NCI-H2081 treated with DMSO at 0.1 percent for 48 hours (cell line): Measurements from ENCODE around the gene RBBP6.

ENCODE experiments used
- DNase-seq: peaks from one replicate; lab custom pipeline; 2025; lab: John Stamatoyannopoulos, UW

RBBP6 gene

DNA sequence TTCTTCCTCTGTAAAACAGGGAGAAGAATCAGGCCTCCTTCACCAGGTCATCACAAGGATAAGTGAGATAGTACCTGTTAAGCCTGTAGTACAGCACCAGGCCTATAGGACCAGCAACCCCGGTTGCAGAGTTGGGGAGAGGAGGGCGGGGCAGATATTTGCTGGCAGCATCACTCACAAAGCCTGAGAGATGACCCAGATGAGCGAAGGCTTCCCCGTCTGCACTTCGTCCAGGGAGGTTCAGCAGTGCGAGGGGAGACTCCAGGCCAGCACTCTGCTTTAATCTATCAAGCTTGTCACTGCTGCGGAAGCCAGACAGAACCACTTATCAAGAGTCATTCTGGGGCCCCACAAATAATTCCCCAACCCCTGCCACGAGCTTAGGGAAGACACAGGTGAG lies 15.8 kb upstream of the RBBP6 start:
- DNase-seq: no peak

- DNase-seq: no peak
Measured at GRCh38 chr16:24524855-24525677, 14.3 kb upstream of the RBBP6 start.

DNA sequence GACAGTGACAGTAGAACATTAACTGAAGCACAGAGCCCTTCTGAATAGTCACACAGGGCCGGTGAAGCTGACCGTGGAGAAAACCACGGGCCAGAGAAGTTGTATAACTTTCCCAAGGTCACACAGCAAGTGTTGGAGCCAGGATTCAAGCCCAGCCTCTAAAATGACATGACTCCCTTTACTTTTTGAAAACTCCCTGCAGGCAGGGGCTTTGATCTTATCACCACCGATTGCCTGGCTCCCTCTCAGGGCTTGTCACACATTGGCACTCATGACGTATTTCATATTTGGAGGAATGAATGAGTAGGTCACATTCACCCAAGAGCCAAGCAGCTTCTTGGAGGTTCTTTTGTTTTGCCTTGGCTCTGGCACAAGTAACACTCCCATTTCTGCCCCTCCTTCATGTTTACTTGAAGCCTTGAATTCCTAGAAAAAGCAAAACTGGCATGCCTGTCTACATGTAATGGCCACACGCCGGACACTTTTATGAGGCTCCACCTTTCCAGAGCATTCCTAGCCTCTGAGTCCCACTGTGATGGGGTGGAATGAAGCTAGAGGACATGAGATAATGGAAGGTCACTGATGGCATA lies 13.3 kb upstream of the RBBP6 start:
- no peak for DNase-seq

- no peak for DNase-seq
Measured at GRCh38 chr16:24526701-24527495, 12.5 kb upstream of the RBBP6 start.

DNA sequence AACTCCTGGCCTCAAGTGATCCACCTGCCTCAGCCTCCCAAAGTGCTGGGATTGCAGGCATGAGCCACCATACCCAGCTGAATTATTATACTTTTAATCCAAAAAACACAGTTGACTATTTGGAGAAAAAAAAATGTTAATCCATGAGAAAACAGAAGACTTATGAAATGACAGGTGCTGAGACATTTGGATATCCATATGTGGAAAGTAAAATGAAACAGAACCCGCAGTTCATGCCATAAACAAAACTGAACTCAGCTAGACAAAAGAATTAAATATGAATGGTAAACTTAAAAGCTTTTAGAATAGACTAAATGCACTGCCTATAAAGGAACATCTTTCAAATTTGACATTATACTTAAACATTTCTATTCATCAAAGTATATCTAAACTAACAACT lies 8.2 kb upstream of the RBBP6 start:
- DNase-seq: no peak

DNA sequence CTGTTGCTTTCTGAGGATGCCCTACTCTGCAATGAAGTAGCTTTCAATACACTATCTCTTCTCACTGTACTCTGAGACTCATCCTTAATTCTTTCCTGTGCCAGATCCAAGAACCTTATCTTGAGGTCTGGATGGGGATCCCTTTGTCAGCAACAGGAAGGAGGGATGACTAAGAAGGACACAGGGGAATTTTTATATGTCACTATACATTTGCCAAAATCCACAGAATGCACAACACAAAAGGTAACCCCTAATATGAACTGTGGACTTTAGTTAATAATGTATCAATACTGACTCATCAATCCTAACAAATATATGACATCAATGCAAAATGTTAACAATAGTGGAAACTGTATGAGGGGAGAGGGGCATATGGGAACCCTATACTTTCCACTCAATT lies 4.7 kb upstream of the RBBP6 start:
- no peak for DNase-seq

GRCh38 chr16:24535827-24536226 lies 3.5 kb upstream of the RBBP6 start:
- DNase-seq: no peak

DNA sequence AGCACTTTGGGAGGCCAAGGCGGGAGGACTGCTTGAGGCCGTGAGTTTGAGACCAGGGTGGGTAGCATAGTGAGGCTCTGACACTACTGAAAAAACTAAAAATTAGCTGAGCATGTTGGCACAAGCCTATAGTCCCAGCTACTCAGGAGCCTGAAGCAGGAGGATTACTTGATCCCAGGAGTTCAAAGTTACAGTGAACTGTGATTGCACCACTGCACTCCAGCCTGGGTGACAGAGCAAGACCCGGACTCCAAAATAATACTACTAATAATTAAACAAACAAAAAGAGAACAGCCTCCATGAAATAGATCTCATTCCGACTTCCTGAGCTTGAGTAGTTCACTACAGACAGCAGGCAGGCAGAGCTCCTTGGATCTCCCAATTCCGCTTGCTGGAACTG lies 2.7 kb upstream of the RBBP6 start:
- no peak for DNase-seq

GRCh38 chr16:24537474-24538337 lies 1.7 kb upstream of the RBBP6 start:
- no peak for DNase-seq

GRCh38 chr16:24538756-24539294 lies 541 bp upstream of the RBBP6 start:
- DNase-seq: no peak

DNA sequence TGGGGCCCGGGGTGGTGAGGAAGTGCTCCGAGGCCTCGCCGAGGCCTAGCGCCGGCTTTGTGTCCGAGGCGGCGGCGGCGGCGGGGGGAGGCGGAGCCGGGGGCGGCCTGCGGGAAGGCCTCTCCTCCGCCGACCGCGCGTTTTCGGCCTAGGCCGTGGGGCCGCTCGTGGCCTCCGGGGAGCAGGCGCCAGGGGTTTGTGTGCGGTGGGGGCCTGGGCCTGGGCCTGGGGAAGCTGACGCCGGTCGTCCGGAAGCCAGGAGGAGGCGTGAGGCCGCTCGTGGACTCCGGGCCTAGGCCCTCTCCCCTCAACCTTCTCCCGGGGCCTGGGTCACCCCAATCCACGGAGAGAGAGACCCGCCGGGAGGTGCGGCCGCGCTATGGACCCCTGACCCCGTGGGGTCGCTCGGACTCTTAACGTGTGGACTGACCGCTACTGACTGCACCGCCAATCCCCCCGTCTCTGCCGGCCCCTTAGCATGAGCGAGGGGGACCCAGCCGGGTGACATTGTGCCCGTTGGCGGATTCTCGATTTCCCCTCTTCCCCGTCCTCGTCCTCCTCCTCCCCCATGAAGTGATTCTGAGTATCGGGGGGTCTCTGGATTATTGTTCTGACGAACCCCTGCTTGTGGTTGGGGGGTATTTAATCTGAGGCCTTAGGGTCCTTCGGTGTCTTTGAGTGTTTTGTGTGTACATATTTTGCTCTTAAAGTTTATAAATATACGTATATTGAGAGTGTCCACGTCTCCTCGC lies 660 bp downstream of the RBBP6 start:
- DNase-seq: no peak

GRCh38 chr16:24540602-24541210 lies 1.3 kb downstream of the RBBP6 start:
- DNase-seq: no peak

GRCh38 chr16:24541233-24541933 lies 2.0 kb downstream of the RBBP6 start:
- DNase-seq: no peak

DNA sequence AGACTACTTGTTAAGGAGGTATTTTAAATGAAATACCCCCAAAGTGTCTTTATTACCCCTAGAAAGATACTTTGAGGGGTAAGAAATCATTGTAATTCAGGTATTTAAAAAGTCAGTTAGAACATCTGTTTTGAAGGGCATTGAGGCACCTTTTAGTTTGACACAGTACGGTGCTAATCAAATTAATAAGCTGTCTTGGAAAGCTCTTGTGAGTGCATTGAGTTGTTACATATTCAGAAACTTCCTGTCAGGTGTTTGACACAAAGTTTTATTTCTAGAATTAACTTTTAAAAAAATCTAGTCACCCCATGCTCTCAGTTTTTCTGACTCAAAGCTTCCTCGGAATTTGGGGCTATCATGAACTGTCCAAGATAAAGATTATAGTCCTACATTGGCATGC lies 4.6 kb downstream of the RBBP6 start:
- DNase-seq: no peak

DNA sequence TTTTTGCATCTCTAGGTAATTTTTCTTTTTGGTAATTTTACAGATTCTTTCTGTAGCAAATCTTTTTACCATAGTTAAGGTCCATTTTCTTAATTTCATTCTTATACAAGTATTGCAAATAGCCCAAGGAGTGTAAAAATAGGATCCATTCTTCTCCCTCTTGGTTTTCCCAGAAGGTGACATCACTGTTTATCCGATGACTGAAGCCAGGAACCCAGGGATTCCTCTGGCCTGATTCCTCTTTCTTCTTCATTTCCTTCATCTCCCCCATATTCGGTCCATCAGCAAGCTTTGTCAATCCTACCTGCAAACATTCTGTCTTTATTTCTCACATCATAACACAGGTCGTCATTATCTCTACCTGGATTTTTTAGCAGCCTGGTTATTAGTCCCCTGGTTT lies 5.3 kb downstream of the RBBP6 start:
- no peak for DNase-seq

DNA sequence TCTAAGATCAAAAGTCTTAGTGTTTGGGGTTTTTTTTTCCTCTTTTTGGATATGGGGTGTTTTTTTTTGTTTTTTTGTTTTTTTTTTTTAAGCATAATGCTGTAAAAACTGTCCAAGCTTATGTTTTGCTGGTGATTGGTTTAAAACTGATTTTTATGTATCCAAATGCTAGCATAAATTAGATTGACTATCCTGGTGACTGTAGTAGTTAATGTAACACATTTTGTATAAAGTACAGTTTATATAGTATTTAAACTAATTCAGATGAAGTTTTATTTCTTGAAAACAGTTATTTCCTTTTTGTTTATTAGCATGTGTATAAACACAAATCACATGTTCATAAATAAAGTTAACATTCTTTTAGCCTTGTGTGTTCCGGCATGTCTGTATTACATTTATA lies 10.9 kb downstream of the RBBP6 start:
- DNase-seq: no peak

GRCh38 chr16:24552705-24553246 lies 13.4 kb downstream of the RBBP6 start:
- DNase-seq: no peak

DNA sequence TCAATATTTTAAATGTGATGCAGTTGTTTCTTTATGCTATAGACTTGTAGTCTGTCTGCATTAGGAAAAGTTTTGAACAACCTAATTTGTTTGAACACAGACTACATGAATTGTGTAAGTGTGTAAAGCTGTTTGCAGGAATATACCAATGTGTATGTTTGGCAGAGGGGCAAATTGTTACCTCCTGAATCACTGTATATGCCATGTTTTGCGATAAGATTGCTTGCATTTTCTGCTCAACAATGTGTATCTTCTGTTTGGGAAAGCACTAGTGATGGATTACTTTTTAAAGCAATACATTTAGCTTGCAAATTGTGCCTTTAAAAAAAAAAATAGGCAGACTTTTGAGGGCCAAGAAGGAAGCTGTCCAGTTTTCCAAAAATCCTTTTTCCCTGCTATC lies 14.6 kb downstream of the RBBP6 start:
- no peak for DNase-seq

DNA sequence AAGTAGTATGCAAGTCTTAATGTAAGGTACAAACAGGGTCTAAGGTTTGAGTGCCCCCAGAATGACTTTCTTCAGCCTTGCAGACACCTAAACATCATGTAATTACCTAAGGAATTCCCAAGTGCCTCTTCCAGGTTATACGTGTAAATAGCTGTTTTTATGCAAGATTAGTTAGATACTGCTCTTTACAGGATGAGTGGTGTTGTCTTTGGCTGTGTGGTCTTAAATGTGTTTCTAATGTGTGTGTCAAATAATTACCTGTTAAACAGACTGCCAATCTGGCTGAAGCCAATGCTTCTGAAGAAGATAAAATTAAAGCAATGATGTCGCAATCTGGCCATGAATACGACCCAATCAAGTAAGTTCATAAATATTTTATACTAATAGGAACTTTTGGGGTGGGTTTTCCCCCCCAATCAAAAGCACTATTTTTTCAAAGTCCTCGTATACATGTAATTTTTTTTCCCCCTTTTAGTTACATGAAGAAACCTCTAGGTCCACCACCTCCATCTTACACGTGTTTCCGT lies 16.0 kb downstream of the RBBP6 start:
- DNase-seq: no peak
